GM19239 (cell line): ENCODE measurements around the gene GLOD4.
"Not testable (repeated sequence)": the region's sequence is repeated elsewhere in the genome, so short reads cannot be mapped to it uniquely, and the experiment has no call there.

Experiments
- DNase-seq: peaks from one replicate; pipeline ENCODE4 v3.0.0; 2011; ENCODE audit warnings: low spot score; ENCODE audit not compliant: insufficient read length
- FAIRE-seq: peaks from 2 replicates; lab custom pipeline; 2011; peaks lifted over from hg19 to GRCh38; lab: Jason Lieb, UNC

GLOD4 gene

GRCh38 chr17:802901-803881, 21.1 kb upstream of the GLOD4 start:
- DNase-seq (no peak), FAIRE-seq (no peak)

GRCh38 chr17:802481-802880, 20.4 kb upstream of the GLOD4 start:
- DNase-seq (no peak), FAIRE-seq (no peak)

- no peak for DNase-seq
- no peak for FAIRE-seq
These were observed 19.6 kb upstream of the GLOD4 start for GRCh38 chr17:801660-802059.

- FAIRE-seq (no peak), DNase-seq (no peak)
These were observed 18.6 kb upstream of the GLOD4 start for GRCh38 chr17:800446-801242.

- DNase-seq (no peak), FAIRE-seq (no peak)
These were observed 17.2 kb upstream of the GLOD4 start for GRCh38 chr17:799261-799660.

GRCh38 chr17:798246-798645, 16.2 kb upstream of the GLOD4 start:
- DNase-seq: no peak
- no peak for FAIRE-seq

GRCh38 chr17:797236-797840, 15.3 kb upstream of the GLOD4 start:
- FAIRE-seq: no peak
- no peak for DNase-seq

GRCh38 chr17:796609-797008, 14.5 kb upstream of the GLOD4 start:
- DNase-seq (no peak), FAIRE-seq (no peak)

GRCh38 chr17:795721-796120, 13.6 kb upstream of the GLOD4 start:
- DNase-seq (no peak), FAIRE-seq (no peak)

GRCh38 chr17:795276-795675, 13.2 kb upstream of the GLOD4 start:
- no peak for DNase-seq

GRCh38 chr17:794876-795275, 12.8 kb upstream of the GLOD4 start:
- DNase-seq: peak; percentile 71
- FAIRE-seq: no peak

More at GRCh38 chr17:795276-795675, 13.2 kb upstream of the GLOD4 start:
- FAIRE-seq: no peak

- no peak for FAIRE-seq
- no peak for DNase-seq
These were observed 10.2 kb upstream of the GLOD4 start for GRCh38 chr17:792277-792676.

GRCh38 chr17:791829-792228, 9.7 kb upstream of the GLOD4 start:
- no peak for DNase-seq
- FAIRE-seq: no peak

GRCh38 chr17:790874-791247, 8.8 kb upstream of the GLOD4 start:
- FAIRE-seq, DNase-seq: not testable (repeated sequence)

GRCh38 chr17:789931-790873, 8.1 kb upstream of the GLOD4 start:
- FAIRE-seq: not testable (repeated sequence)

GRCh38 chr17:789160-789840, 7.2 kb upstream of the GLOD4 start:
- DNase-seq: no peak
- no peak for FAIRE-seq

More at GRCh38 chr17:789931-790873, 8.1 kb upstream of the GLOD4 start:
- not testable (repeated sequence) for DNase-seq

- DNase-seq (no peak), FAIRE-seq (no peak)
These were observed 6.5 kb upstream of the GLOD4 start for GRCh38 chr17:788551-788950.

- DNase-seq (no peak), FAIRE-seq (no peak)
These were observed 5.7 kb upstream of the GLOD4 start for GRCh38 chr17:787641-788221.

- DNase-seq, FAIRE-seq: not testable (repeated sequence)
These were observed 3.8 kb upstream of the GLOD4 start for GRCh38 chr17:785901-786300.
